ENCODE data around the gene SDHC. TPM values are rescaled to one million over a fixed set of nuclear protein-coding genes. Genes with fewer than 3 reads are reported as not detected.

The SDHC gene
- polyA plus RNA-seq, 1 of the 3 experiments (the other 2 are of a cell fraction) = 195 TPM

DNA sequence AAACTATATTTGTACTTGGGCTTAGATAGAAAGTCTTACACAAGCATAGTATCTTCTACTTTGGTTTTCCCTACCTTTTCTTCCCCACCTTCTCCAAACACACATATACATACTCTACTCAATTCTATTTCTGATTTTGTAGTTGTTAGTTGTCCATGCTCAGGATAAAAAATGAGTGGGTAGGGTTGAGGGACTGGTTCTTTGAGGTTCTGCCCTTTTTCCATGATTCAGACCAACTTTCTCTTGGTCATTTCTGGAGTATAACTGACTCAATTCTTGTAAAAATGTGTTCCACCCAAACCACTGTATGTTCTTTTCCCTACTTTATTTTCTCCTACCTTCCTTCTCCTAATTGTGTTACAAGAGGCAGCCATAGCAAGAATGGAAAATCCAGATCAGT, 50.2 kb downstream of the SDHC start:
- H3K9ac ChIP-seq = no peak overlapping the region
- no peak overlapping the region for H3K4me3 ChIP-seq (ENCODE audit: low read depth in 2 of 2, low read length in 1 of 2)
- peaks cover under 1% of the 10 kb centered on the region for H3F3A ChIP-seq (replicated peaks; ENCODE audit: insufficient read depth)
- no peaks in the 10 kb centered on the region for H3K9me2 ChIP-seq
- no peaks in the 10 kb centered on the region for H4K20me1 ChIP-seq (ENCODE audit: insufficient read depth)
- H3K4me2 ChIP-seq = no peak overlapping the region
- peaks cover 22 to 33% of the 10 kb centered on the region in 2 experiments for H3K36me3 ChIP-seq (replicated peaks in 1 of 2; ENCODE audit: control insufficient read depth in 1 of 2, insufficient read depth in 2 of 2, low read length in 1 of 2)
- DNase-seq = no peak
- ChIA-PET CTCF (interaction anchor here (1.1 kb wide), 1 partner anchor 18 kb away, joined by 7 read pairs; no protein-coding TSS in a partner anchor), POLR2A (no interaction called here)
- TF ChIP-seq, protein P1, sequence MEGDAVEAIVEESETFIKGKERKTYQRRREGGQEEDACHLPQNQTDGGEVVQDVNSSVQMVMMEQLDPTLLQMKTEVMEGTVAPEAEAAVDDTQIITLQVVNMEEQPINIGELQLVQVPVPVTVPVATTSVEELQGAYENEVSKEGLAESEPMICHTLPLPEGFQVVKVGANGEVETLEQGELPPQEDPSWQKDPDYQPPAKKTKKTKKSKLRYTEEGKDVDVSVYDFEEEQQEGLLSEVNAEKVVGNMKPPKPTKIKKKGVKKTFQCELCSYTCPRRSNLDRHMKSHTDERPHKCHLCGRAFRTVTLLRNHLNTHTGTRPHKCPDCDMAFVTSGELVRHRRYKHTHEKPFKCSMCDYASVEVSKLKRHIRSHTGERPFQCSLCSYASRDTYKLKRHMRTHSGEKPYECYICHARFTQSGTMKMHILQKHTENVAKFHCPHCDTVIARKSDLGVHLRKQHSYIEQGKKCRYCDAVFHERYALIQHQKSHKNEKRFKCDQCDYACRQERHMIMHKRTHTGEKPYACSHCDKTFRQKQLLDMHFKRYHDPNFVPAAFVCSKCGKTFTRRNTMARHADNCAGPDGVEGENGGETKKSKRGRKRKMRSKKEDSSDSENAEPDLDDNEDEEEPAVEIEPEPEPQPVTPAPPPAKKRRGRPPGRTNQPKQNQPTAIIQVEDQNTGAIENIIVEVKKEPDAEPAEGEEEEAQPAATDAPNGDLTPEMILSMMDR (IDR thresholded peaks at IDR 0.05) = no peak
- TF ChIP-seq, protein P2, sequence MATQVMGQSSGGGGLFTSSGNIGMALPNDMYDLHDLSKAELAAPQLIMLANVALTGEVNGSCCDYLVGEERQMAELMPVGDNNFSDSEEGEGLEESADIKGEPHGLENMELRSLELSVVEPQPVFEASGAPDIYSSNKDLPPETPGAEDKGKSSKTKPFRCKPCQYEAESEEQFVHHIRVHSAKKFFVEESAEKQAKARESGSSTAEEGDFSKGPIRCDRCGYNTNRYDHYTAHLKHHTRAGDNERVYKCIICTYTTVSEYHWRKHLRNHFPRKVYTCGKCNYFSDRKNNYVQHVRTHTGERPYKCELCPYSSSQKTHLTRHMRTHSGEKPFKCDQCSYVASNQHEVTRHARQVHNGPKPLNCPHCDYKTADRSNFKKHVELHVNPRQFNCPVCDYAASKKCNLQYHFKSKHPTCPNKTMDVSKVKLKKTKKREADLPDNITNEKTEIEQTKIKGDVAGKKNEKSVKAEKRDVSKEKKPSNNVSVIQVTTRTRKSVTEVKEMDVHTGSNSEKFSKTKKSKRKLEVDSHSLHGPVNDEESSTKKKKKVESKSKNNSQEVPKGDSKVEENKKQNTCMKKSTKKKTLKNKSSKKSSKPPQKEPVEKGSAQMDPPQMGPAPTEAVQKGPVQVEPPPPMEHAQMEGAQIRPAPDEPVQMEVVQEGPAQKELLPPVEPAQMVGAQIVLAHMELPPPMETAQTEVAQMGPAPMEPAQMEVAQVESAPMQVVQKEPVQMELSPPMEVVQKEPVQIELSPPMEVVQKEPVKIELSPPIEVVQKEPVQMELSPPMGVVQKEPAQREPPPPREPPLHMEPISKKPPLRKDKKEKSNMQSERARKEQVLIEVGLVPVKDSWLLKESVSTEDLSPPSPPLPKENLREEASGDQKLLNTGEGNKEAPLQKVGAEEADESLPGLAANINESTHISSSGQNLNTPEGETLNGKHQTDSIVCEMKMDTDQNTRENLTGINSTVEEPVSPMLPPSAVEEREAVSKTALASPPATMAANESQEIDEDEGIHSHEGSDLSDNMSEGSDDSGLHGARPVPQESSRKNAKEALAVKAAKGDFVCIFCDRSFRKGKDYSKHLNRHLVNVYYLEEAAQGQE (IDR thresholded peaks at IDR 0.05; ENCODE audit: low read depth, low read length) = no peak
- TF ChIP-seq SIN3A (IDR thresholded peaks at IDR 0.05; ENCODE audit: borderline replicate concordance, low read depth, low read length) = no peak
- no peak for TF ChIP-seq TAF1 (IDR thresholded peaks at IDR 0.05; ENCODE audit: borderline replicate concordance, low read depth, low read length)
- TF ChIP-seq, protein P3, sequence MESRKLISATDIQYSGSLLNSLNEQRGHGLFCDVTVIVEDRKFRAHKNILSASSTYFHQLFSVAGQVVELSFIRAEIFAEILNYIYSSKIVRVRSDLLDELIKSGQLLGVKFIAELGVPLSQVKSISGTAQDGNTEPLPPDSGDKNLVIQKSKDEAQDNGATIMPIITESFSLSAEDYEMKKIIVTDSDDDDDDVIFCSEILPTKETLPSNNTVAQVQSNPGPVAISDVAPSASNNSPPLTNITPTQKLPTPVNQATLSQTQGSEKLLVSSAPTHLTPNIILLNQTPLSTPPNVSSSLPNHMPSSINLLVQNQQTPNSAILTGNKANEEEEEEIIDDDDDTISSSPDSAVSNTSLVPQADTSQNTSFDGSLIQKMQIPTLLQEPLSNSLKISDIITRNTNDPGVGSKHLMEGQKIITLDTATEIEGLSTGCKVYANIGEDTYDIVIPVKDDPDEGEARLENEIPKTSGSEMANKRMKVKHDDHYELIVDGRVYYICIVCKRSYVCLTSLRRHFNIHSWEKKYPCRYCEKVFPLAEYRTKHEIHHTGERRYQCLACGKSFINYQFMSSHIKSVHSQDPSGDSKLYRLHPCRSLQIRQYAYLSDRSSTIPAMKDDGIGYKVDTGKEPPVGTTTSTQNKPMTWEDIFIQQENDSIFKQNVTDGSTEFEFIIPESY (IDR thresholded peaks at IDR 0.05; ENCODE audit: borderline replicate concordance, low read depth) = no peak
- TF ChIP-seq RXRA (IDR thresholded peaks at IDR 0.05; ENCODE audit: borderline replicate concordance, low read depth) = no peak
- no peak for TF ChIP-seq TCF12 (IDR thresholded peaks at IDR 0.05)
- TF ChIP-seq, protein P4, sequence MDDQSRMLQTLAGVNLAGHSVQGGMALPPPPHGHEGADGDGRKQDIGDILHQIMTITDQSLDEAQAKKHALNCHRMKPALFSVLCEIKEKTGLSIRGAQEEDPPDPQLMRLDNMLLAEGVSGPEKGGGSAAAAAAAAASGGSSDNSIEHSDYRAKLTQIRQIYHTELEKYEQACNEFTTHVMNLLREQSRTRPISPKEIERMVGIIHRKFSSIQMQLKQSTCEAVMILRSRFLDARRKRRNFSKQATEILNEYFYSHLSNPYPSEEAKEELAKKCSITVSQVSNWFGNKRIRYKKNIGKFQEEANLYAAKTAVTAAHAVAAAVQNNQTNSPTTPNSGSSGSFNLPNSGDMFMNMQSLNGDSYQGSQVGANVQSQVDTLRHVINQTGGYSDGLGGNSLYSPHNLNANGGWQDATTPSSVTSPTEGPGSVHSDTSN (IDR thresholded peaks at IDR 0.05) = no peak
- no peak for TF ChIP-seq TEAD4 (IDR thresholded peaks at IDR 0.05; ENCODE audit: borderline replicate concordance, insufficient read depth)
- TF ChIP-seq MEF2A (IDR thresholded peaks at IDR 0.05; ENCODE audit: borderline replicate concordance, low read depth) = no peak
- no peak for TF ChIP-seq YY1 (IDR thresholded peaks at IDR 0.05; ENCODE audit: low read depth)
- TF ChIP-seq ELF1 (IDR thresholded peaks at IDR 0.05) = no peak
- no peak for TF ChIP-seq NFIC (IDR thresholded peaks at IDR 0.05; ENCODE audit: borderline replicate concordance)
- TF ChIP-seq, protein P5, sequence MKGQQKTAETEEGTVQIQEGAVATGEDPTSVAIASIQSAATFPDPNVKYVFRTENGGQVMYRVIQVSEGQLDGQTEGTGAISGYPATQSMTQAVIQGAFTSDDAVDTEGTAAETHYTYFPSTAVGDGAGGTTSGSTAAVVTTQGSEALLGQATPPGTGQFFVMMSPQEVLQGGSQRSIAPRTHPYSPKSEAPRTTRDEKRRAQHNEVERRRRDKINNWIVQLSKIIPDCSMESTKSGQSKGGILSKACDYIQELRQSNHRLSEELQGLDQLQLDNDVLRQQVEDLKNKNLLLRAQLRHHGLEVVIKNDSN (IDR thresholded peaks at IDR 0.05; ENCODE audit: borderline replicate concordance, low read depth) = no peak
- H2AFZ ChIP-seq (ENCODE audit: low read depth) = no peak overlapping the region
- H3K27me3 ChIP-seq (ENCODE audit: insufficient read depth) = no peaks in the 10 kb centered on the region
- 0 out of 4 replicates have a peak, but pooled peaks cover 0 to 2% of the 10 kb centered on the region in 2 experiments for H3K4me1 ChIP-seq (ENCODE audit: control insufficient read depth in 1 of 2, insufficient read depth in 2 of 2, low read depth in 1 of 2, low read length in 1 of 2)
- no peak overlapping the region for H3K27ac ChIP-seq (ENCODE audit: low read depth in 2 of 2, low read length in 1 of 2)
- no peaks in the 10 kb centered on the region for H3K79me2 ChIP-seq (ENCODE audit: insufficient read depth)
- H3K9me3 ChIP-seq = no peaks in the 10 kb centered on the region

Data from SK-N-SH (cell line).